SK-N-SH (cell line): ENCODE measurements around the gene MCF2L. TPM values are rescaled to one million over a fixed set of nuclear protein-coding genes. Genes with fewer than 3 reads are reported as not detected.

Experiments
- CTCF ChIA-PET: fragments of 300-600, 350-600 bp; formaldehyde crosslinking; extraction: SDS; loops from one replicate; lab custom pipeline; 2021; lab: Yijun Ruan, JAX
- POLR2A ChIA-PET: fragments of 350-600 bp; sonication (Branson Sonifier 250); formaldehyde crosslinking; extraction: SDS; loops from one replicate; lab custom pipeline; 2020; ENCODE audit warnings: antibody characterized with exemption, inconsistent platforms; lab: Yijun Ruan, JAX
- DNase-seq: peaks from one replicate; pipeline ENCODE4 v3.0.0; 2012
- H2AFZ ChIP-seq: fragments of 200-600 bp; sonication (generic); 2 replicates; pipeline ENCODE4 v1.8.1; 2016; ENCODE audit warnings: antibody characterized with exemption, mild to moderate bottlenecking, low read depth
- H3F3A ChIP-seq: fragments of 200-600 bp; sonication (generic); replicated peaks from 2 replicates; pipeline ENCODE3; 2016; ENCODE audit warnings: antibody characterized with exemption, mild to moderate bottlenecking; ENCODE audit not compliant: insufficient read depth
- H3K27ac ChIP-seq, 2 experiments: fragments of 200-500 bp in 1 of 2; fragments of 200-600 bp in 1 of 2; sonication (Bioruptor generic) in 1 of 2; sonication (generic), shearing (Covaris generic) in 1 of 2; 2 replicates each; pipeline versions ENCODE4 v1.5.1 to v1.6.1; 2014 to 2016; ENCODE audit warnings: low read depth in 2 of 2, inconsistent platforms in 1 of 2, low read length in 1 of 2, mild to moderate bottlenecking in 1 of 2, mixed read lengths in 1 of 2
- H3K27me3 ChIP-seq: fragments of 200-600 bp; sonication (generic), shearing (Covaris generic); 2 replicates; pipeline ENCODE4 v1.6.1; 2016; ENCODE audit warnings: mixed run types; ENCODE audit not compliant: insufficient read depth
- H3K36me3 ChIP-seq, 2 experiments: fragments of 200-500 bp in 1 of 2; fragments of 200-600 bp in 1 of 2; sonication (Bioruptor generic) in 1 of 2; sonication (generic) in 1 of 2; replicated peaks in 1 of 2; 2 replicates each; pipeline versions ENCODE3 to v1.5.1; 2014 to 2016; ENCODE audit warnings: low read length in 1 of 2, mild to moderate bottlenecking in 1 of 2; ENCODE audit not compliant: insufficient read depth in 2 of 2, control insufficient read depth in 1 of 2
- H3K4me1 ChIP-seq, 2 experiments: fragments of 200-500 bp in 1 of 2; fragments of 200-600 bp in 1 of 2; sonication (Bioruptor generic) in 1 of 2; sonication (generic), shearing (Covaris generic) in 1 of 2; 2 replicates each; pipeline versions ENCODE4 v1.5.1 to v1.6.1; 2014 to 2016; ENCODE audit warnings: low read depth in 1 of 2, low read length in 1 of 2, mixed run types in 1 of 2; ENCODE audit not compliant: insufficient read depth in 2 of 2, control insufficient read depth in 1 of 2
- H3K4me2 ChIP-seq: fragments of 200-600 bp; sonication (generic), shearing (Covaris generic); 2 replicates; pipeline ENCODE4 v1.6.1; 2017; ENCODE audit warnings: mixed run types
- H3K4me3 ChIP-seq, 2 experiments: fragments of 200-500 bp in 1 of 2; fragments of 200-600 bp in 1 of 2; sonication (Bioruptor generic) in 1 of 2; sonication (generic), shearing (Covaris generic) in 1 of 2; 2 replicates each; pipeline versions ENCODE4 v1.5.1 to v1.8.1; 2014 to 2016; ENCODE audit warnings: low read depth in 2 of 2, inconsistent platforms in 1 of 2, low read length in 1 of 2, mild to moderate bottlenecking in 1 of 2, mixed read lengths in 1 of 2, moderate library complexity in 1 of 2
- H3K79me2 ChIP-seq: fragments of 200-600 bp; sonication (generic); 2 replicates; pipeline ENCODE4 v1.8.1; 2017; ENCODE audit warnings: mild to moderate bottlenecking; ENCODE audit not compliant: insufficient read depth
- H3K9ac ChIP-seq: fragments of 200-600 bp; sonication (generic); 2 replicates; pipeline ENCODE4 v1.6.1; 2017; ENCODE audit warnings: mixed run types
- H3K9me2 ChIP-seq: fragments of 200-600 bp; sonication (generic); 2 replicates; pipeline ENCODE4 v1.6.1; 2017; ENCODE audit warnings: mixed run types
- H3K9me3 ChIP-seq: fragments of 200-600 bp; sonication (generic); 2 replicates; pipeline ENCODE4 v1.6.1; 2017; ENCODE audit warnings: mixed run types, mild to moderate bottlenecking, moderate library complexity
- H4K20me1 ChIP-seq: fragments of 200-600 bp; sonication (generic); 2 replicates; pipeline ENCODE4 v1.6.1; 2017; ENCODE audit warnings: mild to moderate bottlenecking, mixed run types; ENCODE audit not compliant: insufficient read depth
- CHD2 ChIP-seq: fragments of 150-350 bp; IDR thresholded peaks from 2 replicates; pipeline ENCODE4 v1.6.1; 2018; ENCODE audit warnings: low read length; ENCODE audit not compliant: partially characterized antibody
- ELF1 ChIP-seq: IDR thresholded peaks from 2 replicates; pipeline ENCODE4 v1.4.0; 2012
- EZH2phosphoT487 ChIP-seq: fragments of 200-600 bp; sonication (generic); IDR thresholded peaks from 2 replicates; pipeline ENCODE4 v1.6.1; 2017; ENCODE audit warnings: low read depth, mixed run types, mild to moderate bottlenecking, antibody characterized with exemption, moderate library complexity, borderline replicate concordance
- FOSL2 ChIP-seq: IDR thresholded peaks from 2 replicates; pipeline ENCODE4 v1.4.0; 2012; ENCODE audit warnings: low read depth, mild to moderate bottlenecking, moderate library complexity, borderline replicate concordance
- FOXM1 ChIP-seq: IDR thresholded peaks from 2 replicates; pipeline ENCODE4 v1.4.0; 2012; ENCODE audit warnings: low read depth, mild to moderate bottlenecking
- GABPA ChIP-seq: IDR thresholded peaks from 2 replicates; pipeline ENCODE4 v1.4.0; 2012; ENCODE audit warnings: low read depth, mild to moderate bottlenecking
- GATA2 ChIP-seq: sonication (generic); formaldehyde crosslinking; IDR thresholded peaks from 2 replicates; pipeline ENCODE4 v1.5.0; 2020; ENCODE audit warnings: mild to moderate bottlenecking, missing genetic modification reagents
- IRF3 ChIP-seq: fragments of 150-350 bp; IDR thresholded peaks from 2 replicates; pipeline ENCODE4 v1.6.1; 2016; ENCODE audit warnings: mild to moderate bottlenecking, low read depth, low read length
- MXI1 ChIP-seq: IDR thresholded peaks from 2 replicates; pipeline ENCODE4 v1.6.1; 2012; ENCODE audit warnings: mild to moderate bottlenecking, low read depth, low read length, improper control_type of control experiment
- NFIC ChIP-seq: IDR thresholded peaks from 2 replicates; pipeline ENCODE4 v1.4.0; 2012; ENCODE audit warnings: borderline replicate concordance
- NRF1 ChIP-seq: IDR thresholded peaks from 2 replicates; pipeline ENCODE4 v1.6.1; 2012; ENCODE audit warnings: low read depth, mild to moderate bottlenecking, low read length
- POLR2AphosphoS5 ChIP-seq: IDR thresholded peaks from 2 replicates; pipeline ENCODE4 v1.6.1; 2012; ENCODE audit warnings: low read depth, low read length
- REST ChIP-seq: IDR thresholded peaks from 2 replicates; pipeline ENCODE4 v1.6.1; 2012; ENCODE audit warnings: mild to moderate bottlenecking, low read depth, low read length, moderate library complexity
- SIN3A ChIP-seq: IDR thresholded peaks from 2 replicates; pipeline ENCODE4 v1.6.1; 2012; ENCODE audit warnings: low read depth, mild to moderate bottlenecking, low read length, moderate library complexity, borderline replicate concordance
- TCF12 ChIP-seq: IDR thresholded peaks from 2 replicates; pipeline ENCODE4 v1.4.0; 2012
- TEAD4 ChIP-seq: IDR thresholded peaks from 2 replicates; pipeline ENCODE4 v1.4.0; 2012; ENCODE audit warnings: mild to moderate bottlenecking, borderline replicate concordance; ENCODE audit not compliant: insufficient read depth
- USF1 ChIP-seq: IDR thresholded peaks from 2 replicates; pipeline ENCODE4 v1.4.0; 2012; ENCODE audit warnings: low read depth, borderline replicate concordance
- YY1 ChIP-seq: IDR thresholded peaks from 2 replicates; pipeline ENCODE4 v1.4.0; 2012; ENCODE audit warnings: low read depth, mild to moderate bottlenecking
- WGBS: methylation state at CpG from one replicate; pipeline ENCODE4 v1.1.6; 2017; ENCODE audit warnings: low lambda C conversion rate; 5-methylcytosine and 5-hydroxymethylcytosine counted together
- polyA plus RNA-seq, 3 experiments: library from polyadenylated mRNA; depleted of rRNA; stranded (reverse); fragments of >200 nt; gene quantifications; 2 replicates each; pipeline ENCODE4 v1.2.3, GENCODE V29; 2012

Gene MCF2L
- polyA plus RNA-seq, 1 of the 3 experiments (the other 2 are of a cell fraction) = 0.56 TPM

- CTCF ChIA-PET = interaction anchor here (0.5 kb wide), 1 partner anchor 109 kb away, joined by 3 read pairs; no protein-coding TSS in a partner anchor
- Histone ChIP-seq H3F3A (no peaks in the 10 kb centered on the region), H3K36me3 (no peaks in the 10 kb centered on the region), H3K9me3 (no peaks in the 10 kb centered on the region), H4K20me1 (no peaks in the 10 kb centered on the region), H3K4me1 (peaks cover 0 to 6% of the 10 kb centered on the region in 2 experiments; a peak in 1 of 4 replicates), H3K27ac (no peak overlapping the region), H3K79me2 (no peaks in the 10 kb centered on the region), H3K4me2 (no peak overlapping the region), H2AFZ (no peak overlapping the region), H3K9me2 (no peaks in the 10 kb centered on the region), H3K27me3 (no peaks in the 10 kb centered on the region), H3K4me3 (no peak overlapping the region), H3K9ac (no peak overlapping the region)
- TF ChIP-seq GABPA (no peak), TCF12 (no peak), MXI1 (no peak), CHD2 (no peak), REST (no peak), FOSL2 (no peak), EZH2phosphoT487 (no peak), SIN3A (no peak), NFIC (no peak), FOXM1 (no peak), TEAD4 (no peak)
- POLR2A ChIA-PET = no interaction called here
- WGBS = 84% methylated on average over 23 of the region's 30 CpGs
- no peak for DNase-seq
Measured at GRCh38 chr13:113098162-113098732, 129.2 kb downstream of the MCF2L start.

GRCh38 chr13:113099142-113099541, 130.1 kb downstream of the MCF2L start:
- 64% methylated on average over 11 of the region's 11 CpGs for WGBS
- H3K9me3 ChIP-seq = no peaks in the 10 kb centered on the region
- CTCF ChIA-PET = interaction anchor here (1.2 kb wide), 1 partner anchor 14 kb away, joined by 3 read pairs; no protein-coding TSS in a partner anchor

More at GRCh38 chr13:113099142-113099541, 130.1 kb downstream of the MCF2L start:
- Histone ChIP-seq H4K20me1 (no peaks in the 10 kb centered on the region), H3K79me2 (no peaks in the 10 kb centered on the region), H3K27me3 (no peaks in the 10 kb centered on the region), H3K27ac (no peak overlapping the region), H3K4me3 (no peak overlapping the region), H3K9me2 (no peaks in the 10 kb centered on the region), H3K9ac (no peak overlapping the region), H3K4me1 (no peaks in the 10 kb centered on the region; a peak in 1 of 4 replicates), H3K4me2 (no peak overlapping the region), H2AFZ (no peak overlapping the region), H3F3A (no peaks in the 10 kb centered on the region), H3K36me3 (no peaks in the 10 kb centered on the region)
- TF ChIP-seq NFIC (no peak), TCF12 (no peak), USF1 (no peak), GATA2 (CRISPR knock-in tag) (no peak), NRF1 (no peak), POLR2AphosphoS5 (no peak), YY1 (no peak), IRF3 (no peak), ELF1 (no peak)
- POLR2A ChIA-PET = interaction anchor here (0.8 kb wide), 1 partner anchor 16 kb away, joined by 3 read pairs; no protein-coding TSS in a partner anchor
- DNase-seq = no peak
